Measurements from ENCODE around the gene ORM1.

- TF ChIP-seq CTCF (IDR thresholded peaks at IDR 0.05) (no peak), POLR2A (IDR thresholded peaks at IDR 0.05) (no peak)
Measured at GRCh38 chr9:114284316-114285060, 38.4 kb upstream of the ORM1 start.

All from adrenal gland (tissue), 5 donors.